Measurements from ENCODE around the gene CD96.
"Not testable (repeated sequence)": the region's sequence is repeated elsewhere in the genome, so short reads cannot be mapped to it uniquely, and the experiment has no call there.

The CD96 gene

DNA sequence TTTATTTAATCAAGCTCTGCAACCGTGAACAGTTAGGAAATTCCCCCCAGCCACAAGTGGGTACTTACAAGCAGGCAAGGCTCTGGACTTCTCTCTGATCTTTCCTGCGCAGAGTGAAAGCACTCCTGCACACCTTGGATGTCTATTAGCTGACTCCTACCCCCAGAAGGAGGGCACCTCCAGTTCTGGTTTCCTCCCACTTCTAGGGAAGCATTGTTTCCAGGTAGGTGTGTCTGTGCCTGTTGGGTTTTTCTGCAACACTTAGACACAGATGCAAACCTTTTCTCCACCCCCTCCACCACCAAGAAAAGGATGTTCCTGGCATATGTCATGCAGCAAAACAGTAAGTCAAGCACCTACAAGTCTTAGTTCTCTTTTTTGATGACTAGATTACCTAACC, 53.2 kb downstream of the CD96 start, which contains the start of gene ZBED2:
ZBED2 (minus strand) TSS at position 115 of the 400 bp plus-strand sequence. CDS start 1,145 bp downstream, outside the sequence.
- DNase-seq = no peak

- DNase-seq = no peak
Observed at GRCh38 chr3:111596328-111596727, 54.3 kb downstream of the CD96 start.

- no peak for DNase-seq
Observed at GRCh38 chr3:111598139-111598538, 56.1 kb downstream of the CD96 start.

- no peak for DNase-seq
Observed at GRCh38 chr3:111598552-111598951, 56.6 kb downstream of the CD96 start.

- no peak for DNase-seq
Observed at GRCh38 chr3:111601810-111602209, 59.8 kb downstream of the CD96 start.

- DNase-seq = no peak
Observed at GRCh38 chr3:111603679-111604078, 61.7 kb downstream of the CD96 start.

- DNase-seq = no peak
Observed at GRCh38 chr3:111604119-111604518, 62.1 kb downstream of the CD96 start.

GRCh38 chr3:111605018-111605417, 63.0 kb downstream of the CD96 start:
- DNase-seq = no peak

- no peak for DNase-seq
Observed at GRCh38 chr3:111605493-111605892, 63.5 kb downstream of the CD96 start.

DNA sequence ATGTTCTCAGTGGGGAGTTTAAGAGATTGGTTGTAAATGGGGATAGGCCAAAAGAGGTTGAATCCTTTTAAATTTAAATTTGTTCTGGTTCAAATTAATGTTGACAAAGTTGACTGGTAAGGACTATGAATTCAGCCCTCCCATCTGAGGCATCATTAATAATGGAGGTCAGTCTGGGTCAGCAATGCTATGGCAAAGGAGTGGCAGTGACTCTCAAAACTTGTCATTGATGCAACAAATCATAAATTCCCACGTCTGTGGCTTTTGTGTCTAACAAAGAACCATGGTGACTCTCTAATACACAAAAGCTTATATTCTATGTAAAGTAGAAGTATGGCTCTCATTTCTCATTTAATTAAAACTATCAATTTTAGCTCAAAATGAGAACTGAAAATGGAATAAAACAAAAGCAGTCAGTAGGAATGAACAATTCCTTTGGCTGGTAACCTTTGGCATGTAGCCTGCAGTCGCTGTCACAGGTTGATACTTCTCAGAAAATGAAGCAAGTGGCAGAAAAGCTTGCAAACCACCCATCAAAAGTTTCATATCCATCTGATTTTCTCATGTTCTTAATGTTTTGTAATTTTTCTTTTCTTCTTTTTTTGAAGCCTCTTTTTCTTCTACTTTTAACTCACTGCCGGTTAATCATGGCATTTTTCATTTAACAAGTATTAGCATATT, 65.4 kb downstream of the CD96 start:
- no peak for DNase-seq

DNA sequence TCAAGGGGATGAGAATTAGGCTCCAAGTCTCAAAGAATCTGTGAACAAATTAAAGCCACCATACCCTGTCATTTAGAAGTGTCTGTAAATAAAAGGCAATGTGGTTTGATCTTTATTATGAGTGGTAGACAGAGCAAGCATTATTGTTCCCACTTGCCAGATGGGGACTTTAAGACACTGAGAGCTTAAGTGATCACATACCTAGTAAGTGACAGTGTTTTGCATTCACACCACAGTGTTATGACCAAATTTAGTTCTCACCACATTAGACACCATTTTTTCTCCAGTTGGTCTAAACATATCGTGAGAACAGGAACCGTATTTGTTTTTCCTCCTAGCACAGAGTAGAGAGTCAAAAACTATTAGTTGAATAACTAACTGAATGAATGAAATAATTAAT, 66.4 kb downstream of the CD96 start:
- no peak for DNase-seq

DNA sequence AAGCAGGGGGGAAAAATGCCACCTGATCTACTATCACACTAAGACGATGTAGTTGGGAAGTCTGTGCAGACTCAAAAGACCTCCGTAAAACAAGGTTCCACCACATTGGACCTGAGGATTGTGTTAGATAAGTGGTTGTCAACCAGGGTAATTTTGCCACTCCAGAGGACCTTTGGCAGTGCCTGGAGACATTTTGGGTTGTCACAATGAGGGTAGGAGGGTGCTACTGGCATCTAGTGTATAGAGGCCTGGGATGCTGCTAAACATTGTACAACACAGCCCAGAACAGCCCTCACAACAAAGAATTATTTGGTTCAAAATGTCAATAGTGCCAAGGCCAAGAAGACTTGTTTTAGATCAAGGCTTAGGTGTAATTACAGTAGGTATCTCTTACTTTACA, 67.7 kb downstream of the CD96 start:
- no peak for DNase-seq

- DNase-seq = no peak
Observed at GRCh38 chr3:111610189-111610588, 68.2 kb downstream of the CD96 start.

DNA sequence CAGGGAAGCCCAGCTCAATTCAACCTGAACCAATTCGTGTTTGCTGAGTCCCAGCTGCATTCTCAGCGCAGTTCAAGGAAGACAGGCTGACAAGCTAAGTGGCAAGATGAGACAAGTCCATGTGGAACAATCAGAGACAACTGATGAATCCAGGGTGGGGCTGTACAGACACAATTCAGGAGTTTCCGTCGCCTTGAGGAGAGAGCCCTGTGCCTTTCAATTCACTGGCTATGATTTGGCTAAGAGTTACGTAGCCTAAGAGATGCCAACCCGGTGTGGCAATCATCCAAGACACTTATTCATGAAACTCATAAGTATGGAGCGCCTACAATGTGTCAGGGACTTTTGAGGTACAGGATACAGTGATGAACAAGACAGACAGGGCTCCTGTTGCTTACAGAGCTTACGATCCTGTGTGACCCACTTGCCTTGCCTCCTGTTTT, 68.6 kb downstream of the CD96 start:
- no peak for DNase-seq

- no peak for DNase-seq
Observed at GRCh38 chr3:111613294-111613693, 71.3 kb downstream of the CD96 start.

- DNase-seq = no peak
Observed at GRCh38 chr3:111615880-111616279, 73.9 kb downstream of the CD96 start.

DNA sequence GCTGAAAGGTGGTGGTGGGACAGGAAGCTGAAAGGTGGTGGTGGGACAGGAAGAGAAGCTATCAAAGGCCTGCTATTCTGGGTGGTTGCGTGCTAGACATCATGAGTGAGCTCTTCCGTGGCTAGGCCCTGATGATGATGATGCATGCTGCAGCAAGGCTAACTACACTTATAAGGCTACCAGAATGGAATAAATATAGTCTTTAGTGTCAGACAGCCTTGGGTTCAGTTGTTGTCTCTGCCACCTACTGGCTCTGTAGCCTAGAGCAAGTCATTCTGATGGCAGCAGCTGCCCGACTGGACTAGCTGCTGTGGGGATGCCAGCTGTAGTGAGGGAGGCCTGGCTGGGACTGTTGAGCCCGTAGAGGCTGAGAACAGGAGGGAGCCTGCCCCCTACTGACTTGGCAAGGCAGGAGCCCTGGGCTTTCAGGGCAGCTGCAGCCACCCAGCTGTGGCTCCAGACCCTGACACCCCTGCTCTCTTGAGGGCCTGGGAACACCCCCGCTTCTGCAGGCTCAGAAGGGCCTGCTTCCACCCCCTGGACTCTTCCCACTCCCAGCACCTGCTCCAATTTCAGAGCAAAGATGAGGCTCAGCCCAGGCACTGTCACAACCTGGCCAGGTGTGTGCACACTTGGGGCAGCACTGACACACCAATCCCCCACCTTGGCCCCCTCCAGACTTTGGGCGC, 74.6 kb downstream of the CD96 start:
- no peak for DNase-seq

- no peak for DNase-seq
Observed at GRCh38 chr3:111617406-111617805, 75.4 kb downstream of the CD96 start.

DNA sequence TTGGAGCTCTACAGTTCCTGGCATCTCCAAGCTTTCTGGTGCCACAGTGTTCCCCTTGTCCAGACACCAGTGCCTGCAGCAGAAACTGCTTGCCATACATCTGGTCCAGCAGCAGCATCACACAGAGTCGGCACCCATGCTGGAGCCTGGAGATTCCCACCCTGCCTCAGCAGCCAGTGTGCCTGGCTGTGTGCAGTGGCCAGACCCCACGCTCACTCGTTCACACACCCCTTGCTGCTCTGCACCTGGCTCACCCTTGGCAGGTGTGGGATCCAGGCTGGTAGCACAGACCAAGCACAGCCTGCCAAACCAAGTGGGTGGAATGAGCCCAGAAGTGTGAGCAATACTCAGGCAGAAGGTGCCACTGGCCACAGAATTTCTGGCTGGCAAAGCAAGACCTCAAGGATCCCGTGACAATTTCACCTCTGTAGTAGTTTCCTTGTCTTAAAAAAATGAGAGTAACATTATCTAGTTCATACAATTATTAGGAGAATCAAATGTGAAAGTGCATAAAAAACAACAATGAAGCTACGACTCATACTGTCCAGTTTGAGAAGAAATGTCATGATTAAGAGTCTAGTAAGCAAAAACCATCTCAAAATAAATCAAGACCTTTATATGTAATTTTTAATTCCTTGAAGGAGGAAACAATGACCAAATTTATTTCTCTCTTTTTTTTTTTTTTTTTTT, 76.1 kb downstream of the CD96 start:
- DNase-seq = no peak

- no peak for DNase-seq
Observed at GRCh38 chr3:111618945-111619344, 76.9 kb downstream of the CD96 start.

DNA sequence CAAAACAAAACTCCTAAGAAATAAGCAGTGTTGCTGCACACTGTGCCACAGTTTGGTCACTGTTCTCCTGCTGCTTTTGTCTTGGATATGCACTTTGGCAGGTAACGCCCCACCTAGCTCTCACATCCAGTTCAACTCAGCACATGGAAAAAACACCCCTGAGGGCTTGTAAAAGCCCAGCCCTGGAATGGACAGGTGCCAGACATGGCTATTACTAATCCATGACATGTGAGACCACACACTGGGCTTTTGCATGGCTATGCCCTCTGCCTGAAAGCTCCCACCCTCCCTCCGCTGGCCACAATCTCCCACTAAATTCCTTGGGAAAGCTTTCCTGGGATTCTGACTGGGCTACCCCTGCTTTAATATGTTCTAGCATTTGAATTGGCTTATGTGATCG, 77.8 kb downstream of the CD96 start:
- DNase-seq = no peak

GRCh38 chr3:111621535-111621934, 79.5 kb downstream of the CD96 start:
- DNase-seq = no peak

DNA sequence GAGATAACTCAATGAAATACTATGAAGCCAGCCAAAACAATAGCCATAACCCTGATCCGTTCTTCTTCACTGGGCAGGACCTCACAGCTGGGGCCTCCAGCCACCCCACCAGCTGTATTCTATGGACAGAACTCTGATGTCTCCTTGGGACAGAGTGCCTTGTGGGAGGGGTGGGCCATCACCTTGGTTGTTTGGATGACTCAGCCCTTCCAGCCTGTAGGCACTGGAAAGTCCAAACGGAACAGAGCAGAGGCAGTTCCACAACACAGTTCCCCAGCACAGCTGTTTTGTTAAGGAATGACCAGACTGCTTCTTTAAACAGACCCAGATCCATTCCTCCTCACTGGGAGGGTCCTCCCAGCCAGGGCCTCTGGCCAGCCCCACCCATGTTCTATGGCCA, 85.1 kb downstream of the CD96 start:
- no peak for DNase-seq

DNA sequence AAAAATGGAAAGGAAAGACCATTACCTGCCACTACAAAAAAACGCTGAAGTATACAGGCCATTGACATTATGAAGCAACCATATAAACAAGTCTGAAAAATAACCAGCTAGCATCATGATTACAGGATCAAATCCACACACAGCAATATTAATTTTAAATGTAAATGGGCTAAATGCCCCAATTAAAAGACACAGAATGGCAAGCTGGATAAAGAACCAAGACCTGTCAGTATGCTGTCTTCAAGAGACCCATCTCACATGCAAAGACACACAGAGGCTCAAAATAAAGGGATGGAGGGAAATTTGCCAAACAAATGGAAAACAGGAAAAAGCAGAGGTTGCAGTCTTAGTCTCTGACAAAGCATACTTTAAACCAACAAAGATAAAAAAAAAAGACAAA, 87.0 kb downstream of the CD96 start:
- not testable (repeated sequence) for DNase-seq
